GM21786 (cell line): ENCODE measurements around the gene ITPA.
"Not testable (repeated sequence)": the region's sequence is repeated elsewhere in the genome, so short reads cannot be mapped to it uniquely, and the experiment has no call there.

Experiments
- ATAC-seq: cut with Tn5 transposase; IDR thresholded peaks from one replicate; pipeline ENCODE4 v1.9.1; 2021; ENCODE audit not compliant: unreplicated experiment

ITPA gene

DNA sequence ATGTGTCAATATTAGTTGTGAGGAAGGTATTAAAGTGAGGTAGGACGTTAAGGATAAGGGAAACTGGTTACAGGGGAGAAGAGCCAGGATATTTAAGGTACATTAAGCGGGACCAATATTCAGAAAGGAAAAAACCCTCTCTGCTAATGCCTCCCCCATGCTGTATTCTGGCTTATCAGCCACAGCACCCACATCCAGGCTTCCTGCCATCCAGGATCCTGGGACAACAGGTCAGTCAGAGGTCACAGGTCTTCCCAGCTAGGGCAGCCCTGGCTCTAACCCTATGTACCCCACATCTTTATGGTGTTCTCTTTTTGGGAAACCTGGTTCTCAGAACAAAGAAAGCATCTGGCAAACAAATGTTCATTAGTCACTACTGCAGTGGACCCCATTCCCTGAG is 10.1 kb upstream of the ITPA start:
- no peak for ATAC-seq

DNA sequence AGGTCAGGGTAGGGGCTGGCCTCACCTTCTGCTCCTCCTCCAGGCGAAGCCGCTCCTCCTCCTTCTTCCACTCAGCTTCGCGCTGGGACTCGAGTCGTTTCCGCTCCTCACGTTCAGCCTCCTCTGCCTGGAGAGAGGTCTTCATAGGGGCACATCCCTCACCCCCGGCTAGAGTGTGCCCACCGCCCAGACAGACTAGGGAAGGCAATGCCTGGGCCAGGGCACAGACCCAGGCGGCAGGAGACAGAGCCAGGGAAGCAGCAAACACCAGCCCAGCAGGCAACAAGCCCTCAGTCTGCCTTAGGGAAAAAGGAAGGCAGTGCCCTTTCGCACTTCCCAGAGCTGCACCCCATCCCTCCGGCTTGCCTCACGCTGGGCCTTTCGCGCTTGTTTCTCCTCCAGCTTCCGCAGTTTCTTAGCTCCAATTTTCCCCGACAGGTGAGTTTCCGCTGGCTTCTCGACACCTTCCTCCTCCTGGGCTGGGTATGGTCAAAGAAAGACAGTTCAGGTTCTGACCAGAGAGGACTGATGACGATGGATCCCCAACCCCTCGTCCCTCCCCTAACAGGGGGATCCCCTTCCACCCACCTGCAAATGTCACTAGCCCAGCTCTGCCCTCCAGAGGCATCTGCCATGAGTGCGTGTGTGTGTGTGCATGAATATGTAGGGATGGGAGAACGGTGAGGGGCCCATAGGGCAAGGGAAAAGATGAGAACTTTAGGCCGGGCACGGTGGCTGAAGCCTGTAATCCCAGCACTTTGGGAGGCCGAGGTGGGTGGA is 9.1 kb upstream of the ITPA start:
- no peak for ATAC-seq

DNA sequence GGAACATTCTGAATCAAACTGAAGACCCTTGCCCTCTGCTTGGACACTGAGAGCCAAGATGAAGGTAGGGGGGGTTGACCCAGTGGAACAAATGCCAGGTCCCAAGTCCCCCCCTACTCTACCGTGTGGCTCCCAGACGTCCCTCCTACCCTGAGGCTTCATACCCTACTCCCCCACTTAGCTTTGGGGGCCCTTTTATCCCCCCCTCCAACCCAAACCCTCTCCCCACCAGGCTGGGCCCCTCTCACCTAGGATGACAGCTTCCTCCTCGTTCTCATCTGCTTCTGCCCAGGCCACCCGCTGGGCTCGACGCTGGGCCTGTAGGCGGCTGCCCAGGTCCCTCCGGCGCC is 6.4 kb upstream of the ITPA start:
- no peak for ATAC-seq

DNA sequence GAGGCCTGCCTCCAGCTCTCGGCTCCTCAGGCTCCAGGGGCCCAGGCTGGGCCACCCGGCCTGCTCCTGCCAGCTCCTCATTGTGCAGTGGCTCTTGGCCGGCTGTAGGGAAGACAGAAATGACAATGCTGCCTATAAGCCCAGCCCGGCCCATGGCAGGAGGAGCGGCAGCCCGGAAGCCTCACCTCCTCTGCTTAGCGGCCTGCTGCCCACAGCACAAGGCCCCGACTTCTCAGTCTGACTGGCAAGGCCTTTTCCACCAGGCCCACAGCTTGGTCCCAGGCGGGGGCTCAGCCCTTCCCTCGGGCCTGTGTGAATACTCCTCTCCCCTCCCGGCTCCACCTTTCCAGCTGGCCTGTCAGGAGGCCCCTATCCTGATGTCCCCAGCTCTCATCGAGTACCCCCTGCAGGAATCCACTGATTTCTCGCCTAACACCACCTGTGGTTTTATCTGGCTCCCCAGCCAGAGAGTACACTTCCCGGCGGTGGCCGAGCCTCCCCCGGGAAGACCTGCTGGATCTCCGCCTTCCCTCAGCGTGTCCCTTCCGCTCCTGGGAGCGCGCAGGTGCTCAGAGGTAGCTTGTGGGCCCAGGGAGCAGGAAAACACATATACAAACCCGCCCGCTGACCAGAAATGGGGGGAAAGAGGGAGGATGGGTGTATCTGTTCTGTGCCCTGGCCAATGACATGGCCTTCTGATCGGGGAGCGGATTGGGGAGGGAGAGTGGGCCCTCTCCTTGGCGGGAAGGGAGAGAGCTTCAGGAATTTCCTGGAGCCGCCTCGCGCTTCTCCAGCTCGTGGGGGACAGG is 5.8 kb upstream of the ITPA start:
- peak; percentile 13 for ATAC-seq

DNA sequence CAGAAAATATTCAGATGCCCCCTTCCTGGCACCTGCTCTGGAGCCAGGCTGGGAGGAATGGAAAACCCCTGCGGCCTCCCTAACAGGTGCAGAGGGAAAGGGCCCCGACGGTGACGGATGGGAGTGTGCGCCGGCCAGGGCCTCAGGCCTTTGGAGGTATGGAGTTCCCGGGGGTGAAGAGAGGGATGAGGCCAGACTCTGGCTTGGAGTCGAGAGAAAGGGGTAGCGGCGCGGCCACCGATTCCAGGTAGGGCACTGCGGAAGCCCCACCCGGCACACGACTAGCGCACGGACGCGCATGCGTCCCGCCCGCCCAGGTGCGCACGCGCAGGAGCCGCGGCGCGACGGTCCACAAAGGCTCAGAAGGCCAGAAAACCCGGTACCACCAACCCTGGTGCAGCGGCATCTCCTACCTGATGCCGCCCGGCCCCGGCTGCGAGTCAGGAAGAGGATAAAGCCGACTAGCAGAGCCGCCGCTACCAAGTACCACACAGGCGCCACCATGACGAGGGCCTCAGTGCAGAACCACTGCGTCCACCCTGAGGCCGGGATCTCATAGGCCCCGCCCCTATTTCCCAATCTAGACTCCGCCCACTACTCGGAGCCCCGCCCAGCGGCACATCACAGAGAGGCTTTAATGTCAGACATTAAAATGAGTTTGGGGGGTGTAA is 5.0 kb upstream of the ITPA start, which contains the start of gene DDRGK1:
Gene DDRGK1, minus strand, starts transcription at position 559 of the 671 bp plus-strand sequence. Its CDS starts 55 bp downstream, at position 504.
- peak; percentile 84 for ATAC-seq

DNA sequence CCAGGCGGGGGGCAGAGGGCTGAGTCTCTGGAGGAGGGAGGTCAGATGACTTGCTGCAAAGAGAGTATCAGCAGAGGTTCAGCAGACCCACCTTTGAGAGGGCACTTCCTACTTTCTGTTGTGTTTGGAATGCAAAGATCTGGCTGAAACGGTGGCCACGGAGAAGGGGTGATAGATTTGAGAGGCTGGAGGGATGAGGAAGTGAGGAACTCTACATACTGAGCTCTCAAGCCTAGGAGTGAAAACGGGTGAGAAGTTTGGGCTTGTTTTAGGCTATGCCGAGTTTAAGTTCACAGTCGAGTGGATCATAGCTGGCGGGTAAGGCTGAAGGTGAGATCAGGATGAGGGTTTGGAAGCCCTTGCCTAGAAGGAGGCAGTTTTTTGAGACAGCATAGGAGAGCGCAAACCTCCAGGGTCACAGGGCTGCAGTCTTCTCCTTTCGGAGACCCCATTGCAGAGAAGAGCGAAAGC is 477 bp upstream of the ITPA start:
- no peak for ATAC-seq

DNA sequence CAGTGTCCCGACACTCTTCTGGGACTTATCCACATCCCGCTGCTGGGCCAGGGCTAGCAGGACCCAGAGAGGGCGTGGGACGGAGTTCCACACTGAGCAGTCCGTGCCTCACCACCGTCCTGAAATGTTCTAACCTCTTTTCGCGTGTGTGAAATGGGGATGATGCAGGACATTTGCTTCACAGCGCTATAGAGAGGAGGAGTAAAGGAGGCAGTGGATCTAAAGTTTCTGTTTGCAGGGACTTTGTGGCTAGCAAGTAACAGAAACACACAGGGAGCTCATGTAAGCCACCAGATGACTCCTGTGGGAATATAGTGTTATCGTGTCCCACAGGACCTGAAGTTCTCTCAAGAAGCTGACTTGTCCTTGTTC is 634 bp downstream of the ITPA start:
- no peak for ATAC-seq

DNA sequence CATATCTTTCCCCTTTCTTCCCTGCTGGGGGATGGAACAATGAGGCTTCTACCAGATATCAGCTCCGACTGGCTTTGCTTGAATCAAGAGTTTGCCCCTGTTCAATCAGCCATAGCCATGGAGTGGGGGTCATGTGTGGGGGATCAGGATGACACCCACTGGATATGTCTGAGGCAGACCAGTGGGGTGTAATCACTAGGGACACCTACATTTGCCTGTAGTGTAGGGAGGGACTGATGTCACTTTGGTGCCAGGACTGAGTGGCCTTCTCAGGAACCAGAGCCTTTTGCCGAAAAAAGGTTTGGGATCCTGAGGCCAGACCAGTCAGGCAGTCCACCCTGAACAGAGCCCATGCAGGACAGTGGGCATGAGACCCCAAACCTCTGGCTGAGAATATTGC is 1.0 kb downstream of the ITPA start:
- no peak for ATAC-seq

DNA sequence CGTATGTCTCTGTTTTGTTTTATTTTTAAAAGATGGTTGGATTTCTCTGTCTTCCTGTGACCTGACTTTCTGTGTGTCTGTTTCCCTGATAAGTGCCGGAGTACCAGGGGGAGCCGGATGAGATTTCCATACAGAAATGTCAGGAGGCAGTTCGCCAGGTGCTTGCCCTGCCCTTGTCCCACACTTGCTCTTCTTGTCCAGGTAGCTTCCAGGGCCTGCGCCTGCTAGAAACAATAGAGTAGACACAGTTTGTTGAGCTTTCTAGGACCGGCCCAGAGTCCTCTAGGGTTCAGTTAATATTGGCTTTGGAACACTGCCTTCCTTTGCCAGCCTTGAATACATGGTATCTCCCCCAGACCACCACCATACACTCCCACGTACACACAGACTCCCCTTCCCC is 3.9 kb downstream of the ITPA start:
- ATAC-seq: no peak

DNA sequence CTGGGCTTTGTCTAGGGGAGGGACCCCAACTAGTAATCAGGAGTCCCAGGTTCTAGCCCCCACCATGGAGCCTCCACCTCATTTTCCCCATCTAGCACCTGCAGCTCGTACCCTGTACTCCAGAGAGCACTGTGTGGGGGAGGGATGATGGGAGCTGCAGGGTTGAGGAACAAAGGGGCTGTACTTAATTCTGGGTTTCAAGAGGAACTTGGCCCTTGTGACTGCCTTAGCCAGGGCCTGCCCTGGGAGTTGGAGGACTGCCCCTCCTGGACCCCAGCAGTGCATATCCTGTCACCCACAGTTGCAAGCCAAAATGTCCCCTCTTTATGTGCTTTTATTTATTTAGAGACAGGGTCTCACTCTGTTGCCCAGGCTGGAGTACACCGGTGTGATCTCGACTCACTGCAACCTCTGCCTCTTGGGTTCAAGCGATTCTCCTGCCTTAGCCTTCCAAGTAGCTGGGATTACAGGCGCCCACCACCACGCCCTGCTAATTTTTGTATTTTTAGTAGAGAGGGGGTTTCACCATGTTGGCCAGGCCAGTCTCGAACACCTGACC is 6.1 kb downstream of the ITPA start:
- ATAC-seq: not testable (repeated sequence)

DNA sequence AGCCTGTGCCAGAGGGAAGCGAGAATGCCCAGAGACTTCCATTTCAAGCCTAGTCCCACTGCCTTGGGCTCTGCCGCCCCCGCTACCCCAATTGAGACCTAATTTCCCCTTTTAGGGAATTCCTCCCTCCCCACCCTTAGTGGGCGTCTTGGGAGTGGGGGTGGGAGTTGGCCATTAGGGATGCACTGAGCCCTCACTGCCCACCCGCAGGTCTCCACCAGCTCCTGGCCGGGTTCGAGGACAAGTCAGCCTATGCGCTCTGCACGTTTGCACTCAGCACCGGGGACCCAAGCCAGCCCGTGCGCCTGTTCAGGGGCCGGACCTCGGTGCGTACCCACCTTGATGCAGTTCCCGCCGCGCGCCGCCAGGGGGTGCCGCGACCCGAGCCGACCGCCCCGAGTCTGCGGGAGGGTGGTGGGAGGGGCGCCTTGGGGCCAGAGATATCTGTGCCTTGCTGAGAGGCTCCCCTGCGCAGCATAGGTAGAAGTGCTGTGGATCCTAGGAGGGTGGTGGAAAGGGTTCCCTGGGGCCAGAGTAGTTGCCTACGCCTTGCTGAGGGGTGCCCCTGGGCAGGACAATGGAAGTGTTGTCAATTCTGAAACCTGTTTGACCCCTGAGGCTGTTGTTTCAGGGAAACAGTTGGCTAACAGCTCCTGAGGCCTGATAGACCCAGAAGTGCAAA is 9.2 kb downstream of the ITPA start:
- ATAC-seq: no peak

DNA sequence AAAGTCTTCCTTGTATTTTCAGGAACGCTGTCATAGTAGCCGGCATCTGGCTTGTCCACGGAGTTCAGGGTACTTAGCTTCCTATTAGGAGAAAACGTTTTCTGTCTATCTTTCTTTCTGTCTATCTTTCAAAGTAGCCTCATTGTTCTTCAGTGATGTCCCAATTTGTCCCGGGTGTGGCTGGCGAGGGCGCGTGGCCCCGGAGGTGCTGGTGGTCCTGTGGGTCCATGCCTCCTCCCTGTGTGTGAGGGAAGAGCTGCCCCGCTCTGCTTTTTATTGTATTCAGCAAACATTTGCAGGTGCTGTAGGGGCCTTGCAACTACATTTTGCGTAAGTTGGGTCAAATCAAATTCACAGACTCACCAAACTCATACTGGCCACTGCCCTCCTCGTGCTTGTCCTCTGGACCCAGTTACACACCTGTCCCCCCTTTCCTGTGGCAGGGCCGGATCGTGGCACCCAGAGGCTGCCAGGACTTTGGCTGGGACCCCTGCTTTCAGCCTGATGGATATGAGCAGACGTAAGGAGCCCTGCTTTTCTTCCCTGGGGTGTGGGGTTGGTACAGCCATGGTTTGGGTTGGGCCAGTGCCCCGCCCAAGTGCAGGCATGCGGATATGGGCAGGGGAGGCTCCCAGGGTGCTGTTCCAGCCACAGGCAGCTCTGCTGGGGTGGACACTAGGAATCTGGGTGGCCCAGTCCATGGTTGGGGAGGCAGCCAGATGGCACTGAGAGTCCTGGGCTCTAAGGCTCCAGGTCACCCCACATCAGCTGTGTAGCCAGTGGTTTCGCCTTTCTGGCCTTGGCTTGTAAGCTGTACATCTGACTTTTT is 12.3 kb downstream of the ITPA start:
- ATAC-seq: no peak

DNA sequence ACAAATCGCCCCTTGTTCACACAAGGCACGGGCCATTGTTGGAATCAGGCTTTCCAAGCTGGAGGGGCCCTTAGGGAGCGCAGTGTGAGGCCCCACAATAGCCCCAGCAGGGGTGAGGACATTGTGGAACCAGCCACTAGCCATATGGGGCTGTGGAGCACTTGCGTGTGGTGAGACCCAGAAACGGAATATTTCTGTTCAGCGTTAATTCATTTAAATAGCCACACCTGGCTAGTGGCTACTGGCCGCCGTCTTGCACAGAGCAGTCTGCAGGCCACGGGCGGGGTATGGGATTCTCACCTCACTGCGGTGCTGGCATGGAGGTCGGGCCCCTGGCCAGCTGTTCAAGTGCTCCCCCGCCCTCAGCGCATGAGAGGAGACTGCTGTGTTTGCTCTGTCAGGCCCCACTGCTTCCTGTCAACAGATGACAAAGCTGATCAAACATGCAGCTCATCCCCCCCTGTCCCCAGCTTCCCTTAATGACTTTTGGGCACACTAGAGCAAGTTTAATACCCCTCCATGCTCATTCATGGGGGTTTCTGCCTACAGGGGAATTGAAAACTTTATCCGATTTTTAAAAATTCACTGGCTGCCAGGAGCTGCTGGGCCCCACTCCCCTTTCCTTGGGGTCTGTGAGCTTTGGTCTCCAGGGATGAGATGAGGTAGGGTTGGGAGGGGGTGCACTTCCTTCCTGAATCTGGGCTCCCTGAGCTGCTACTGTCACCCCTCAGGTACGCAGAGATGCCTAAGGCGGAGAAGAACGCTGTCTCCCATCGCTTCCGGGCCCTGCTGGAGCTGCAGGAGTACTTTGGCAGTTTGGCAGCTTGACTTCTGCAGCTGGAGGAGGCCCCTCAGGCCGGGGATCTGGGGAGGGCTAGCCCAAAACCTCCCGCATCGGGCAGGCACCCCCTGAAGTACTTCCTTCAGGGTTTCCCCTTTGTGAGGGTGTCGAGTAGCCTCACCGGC is 13.6 kb downstream of the ITPA start:
- peak; percentile 84 for ATAC-seq

DNA sequence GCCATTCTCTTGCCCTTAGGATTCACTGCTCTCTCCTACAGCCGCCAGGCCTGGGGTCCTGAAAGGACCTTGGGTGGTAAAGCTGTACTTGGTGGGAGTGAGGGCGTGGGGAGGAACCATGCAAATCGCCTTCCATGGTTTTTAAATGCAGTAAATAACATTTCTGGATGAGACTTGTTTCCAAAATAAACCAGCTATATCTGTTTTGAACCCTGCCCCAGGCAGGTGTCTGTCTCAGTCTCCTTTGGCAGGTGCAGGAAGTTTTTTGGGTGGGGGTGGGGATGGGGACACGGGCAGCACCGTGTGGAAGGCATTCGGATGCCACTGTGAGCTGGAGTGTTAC is 14.3 kb downstream of the ITPA start:
- ATAC-seq: no peak

DNA sequence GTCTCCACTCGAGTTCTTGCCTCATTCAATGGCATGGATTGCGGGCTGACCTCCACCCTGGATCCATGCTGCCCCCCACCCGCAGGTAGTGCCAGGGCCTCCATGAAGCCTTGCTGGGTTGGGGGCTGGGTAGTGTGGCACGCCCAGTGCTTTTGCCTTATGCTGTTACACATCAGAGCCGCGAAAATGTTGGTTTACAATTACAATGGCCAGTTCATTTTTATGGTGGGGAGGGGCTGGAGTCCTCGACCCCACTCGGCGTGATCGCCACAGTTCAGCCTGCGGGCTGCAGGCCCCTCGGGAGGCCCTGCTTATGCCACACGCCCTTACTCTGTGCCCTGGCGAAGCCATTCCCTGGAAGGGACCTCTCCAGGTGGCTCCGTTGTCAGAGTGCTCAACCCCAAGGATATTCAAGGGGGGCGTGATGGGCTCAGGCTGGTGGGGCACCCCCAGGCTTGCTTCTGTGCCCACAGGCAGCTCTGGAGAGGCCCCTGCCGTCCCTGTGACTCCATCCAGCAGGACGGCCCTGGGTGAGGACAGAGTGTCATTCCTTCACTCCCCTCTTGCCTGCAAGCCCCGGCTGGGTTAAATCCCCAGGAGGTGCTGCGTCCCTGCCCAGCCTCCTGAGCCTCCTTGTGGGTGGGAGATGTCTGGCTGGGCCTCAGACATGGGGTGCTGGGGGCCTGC is 14.8 kb downstream of the ITPA start:
- no peak for ATAC-seq

DNA sequence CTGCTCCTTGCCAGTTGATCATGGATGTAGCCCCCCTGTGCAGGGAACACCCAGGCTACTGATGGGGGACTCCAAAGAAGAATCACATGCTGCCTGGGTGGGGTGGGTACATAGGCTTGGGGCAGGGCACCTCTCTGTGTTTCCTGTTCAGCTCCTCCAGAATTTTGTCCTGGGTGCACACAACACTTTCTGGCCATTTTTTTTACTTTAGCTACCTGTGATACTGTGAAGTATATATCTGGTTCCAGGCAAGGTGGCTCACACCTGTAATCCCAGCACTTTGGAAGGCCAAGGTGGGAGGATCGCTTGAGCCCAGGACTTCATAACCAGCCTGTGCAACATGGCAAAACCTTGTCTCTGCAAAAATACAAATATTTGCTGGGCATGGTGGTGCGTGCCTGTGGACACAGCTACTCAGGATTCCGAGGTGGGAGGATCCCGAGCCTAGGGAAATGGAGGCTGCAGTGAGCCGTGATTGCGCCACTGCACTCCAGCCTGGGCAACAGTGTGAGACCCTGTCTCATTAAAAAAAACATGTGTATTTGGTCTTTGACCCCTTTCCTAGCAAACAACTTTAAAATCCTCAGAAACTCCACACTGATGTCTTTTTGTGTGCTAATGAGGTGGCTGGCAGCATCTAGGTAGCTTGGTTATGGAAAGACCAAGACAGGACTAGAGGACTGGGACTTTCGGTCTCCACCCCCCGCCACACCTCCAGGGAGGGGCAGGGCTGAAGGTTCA is 15.6 kb downstream of the ITPA start:
- no peak for ATAC-seq

DNA sequence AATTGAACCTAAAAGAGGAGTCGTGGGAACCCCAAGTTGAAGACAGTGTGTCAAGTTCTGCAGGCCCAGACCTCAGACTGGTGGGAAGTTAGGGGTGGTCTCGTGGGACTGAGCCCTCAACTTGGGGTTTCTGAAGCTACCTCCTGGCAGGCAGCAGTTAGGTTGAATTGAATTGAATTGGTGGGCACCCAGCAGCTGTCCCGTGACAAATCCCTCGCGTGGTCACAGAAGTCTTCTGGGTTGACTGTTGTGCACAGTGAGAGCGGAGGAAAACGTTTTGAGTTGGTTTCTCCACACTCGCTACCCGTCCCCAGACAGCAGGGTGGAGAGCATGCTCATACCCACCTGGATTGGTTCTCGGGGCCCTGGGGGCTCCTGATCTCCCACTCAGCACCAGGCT is 16.8 kb downstream of the ITPA start:
- no peak for ATAC-seq

DNA sequence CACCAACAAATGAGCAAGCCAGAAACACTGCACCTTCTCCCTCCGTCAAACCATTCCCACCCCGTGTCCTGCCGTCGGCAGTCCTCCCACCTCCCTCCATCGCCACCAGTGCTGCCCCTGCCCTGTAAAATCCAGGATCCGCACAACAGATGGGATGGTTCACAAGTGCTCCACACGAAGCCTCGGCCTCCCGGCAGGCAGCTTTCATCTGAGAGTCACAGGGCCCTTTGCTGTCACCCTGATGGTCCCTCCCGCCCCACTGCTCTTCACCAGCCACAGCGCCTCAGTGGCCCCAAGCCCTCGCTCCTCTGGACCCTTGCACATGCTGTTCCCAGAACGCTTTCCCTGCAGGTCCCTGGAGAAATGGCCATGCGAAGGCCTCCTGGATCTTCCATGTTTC is 17.6 kb downstream of the ITPA start:
- no peak for ATAC-seq
